HEK293 (cell line): ENCODE measurements around the gene COL5A3.
"Not testable (repeated sequence)": the region's sequence is repeated elsewhere in the genome, so short reads cannot be mapped to it uniquely, and the experiment has no call there.

ENCODE experiments used
- CTCF ChIA-PET: fragments of 350-600 bp; formaldehyde crosslinking; extraction: SDS; loops from one replicate; lab custom pipeline; 2021; ENCODE audit warnings: antibody characterized with exemption; lab: Yijun Ruan, JAX
- POLR2A ChIA-PET: fragments of 300-600 bp; formaldehyde crosslinking; extraction: SDS; loops from one replicate; lab custom pipeline; 2020; ENCODE audit warnings: antibody characterized with exemption, inconsistent platforms; lab: Yijun Ruan, JAX
- H3K27ac ChIP-seq: fragments of 200-500 bp; sonication (Bioruptor generic); 2 replicates; pipeline ENCODE4 v1.5.1; 2014; ENCODE audit warnings: low read depth, low read length, control low read depth, inconsistent platforms; ENCODE audit errors: extremely low read depth
- H3K36me3 ChIP-seq, 2 experiments: fragments of 200-500 bp in 1 of 2; sonication (Bioruptor generic) in 1 of 2; 1 replicate in 1 of 2; 2 replicates in 1 of 2; pipeline ENCODE4 v1.5.1; 2014 to 2017; ENCODE audit warnings: inconsistent platforms in 2 of 2, low read length in 2 of 2; ENCODE audit not compliant: control insufficient read depth in 2 of 2, insufficient read depth in 1 of 2
- H3K4me1 ChIP-seq: fragments of 200-500 bp; sonication (Bioruptor generic); 2 replicates; pipeline ENCODE4 v1.5.1; 2014; ENCODE audit warnings: mild to moderate bottlenecking, low read length, inconsistent platforms; ENCODE audit not compliant: control insufficient read depth, insufficient read depth
- H3K4me3 ChIP-seq: 2 replicates; pipeline ENCODE4 v1.5.1; 2011; ENCODE audit warnings: low read depth, mild to moderate bottlenecking, control low read depth, low read length, moderate library complexity
- H3K9me3 ChIP-seq: fragments of 200-500 bp; sonication (Bioruptor generic); 2 replicates; pipeline ENCODE4 v1.5.1; 2014; ENCODE audit warnings: low read depth, low read length, inconsistent platforms; ENCODE audit not compliant: control insufficient read depth, insufficient read depth
- EGR2 ChIP-seq: fragments of 450-650 bp; formaldehyde crosslinking; IDR thresholded peaks from 2 replicates; pipeline ENCODE4 v1.5.1; 2016; ENCODE audit warnings: low read depth, missing biosample characterization, missing genetic modification characterization
- ZEB2 ChIP-seq: fragments of 450-650 bp; formaldehyde crosslinking; IDR thresholded peaks from 2 replicates; pipeline ENCODE4 v1.5.1; 2016; ENCODE audit warnings: missing biosample characterization, missing genetic modification characterization
- ZFHX2 ChIP-seq: fragments of 450-650 bp; formaldehyde crosslinking; conservative IDR thresholded peaks from 2 replicates; pipeline ENCODE4 v1.5.1; 2016; ENCODE audit warnings: missing biosample characterization, missing genetic modification characterization
- ZIC2 ChIP-seq: fragments of 450-650 bp; formaldehyde crosslinking; IDR thresholded peaks from 2 replicates; pipeline ENCODE4 v1.5.1; 2016; ENCODE audit warnings: missing biosample characterization, missing genetic modification characterization
- ZNF184 ChIP-seq: fragments of 450-650 bp; IDR thresholded peaks from 2 replicates; pipeline ENCODE4 v1.5.1; 2018; ENCODE audit warnings: missing biosample characterization, mild to moderate bottlenecking, missing genetic modification characterization
- ZNF221 ChIP-seq: fragments of 450-650 bp; formaldehyde crosslinking; IDR thresholded peaks from 2 replicates; pipeline ENCODE4 v1.5.1; 2017; ENCODE audit warnings: missing biosample characterization, missing genetic modification characterization, borderline replicate concordance
- ZNF335 ChIP-seq: fragments of 450-650 bp; formaldehyde crosslinking; conservative IDR thresholded peaks from 2 replicates; pipeline ENCODE4 v1.5.1; 2016; ENCODE audit warnings: missing biosample characterization, missing genetic modification characterization
- ZNF366 ChIP-seq: fragments of 450-650 bp; formaldehyde crosslinking; conservative IDR thresholded peaks from 2 replicates; pipeline ENCODE4 v1.5.1; 2016; ENCODE audit warnings: missing biosample characterization, missing genetic modification characterization
- ZNF768 ChIP-seq: fragments of 450-650 bp; formaldehyde crosslinking; IDR thresholded peaks from 2 replicates; pipeline ENCODE4 v1.5.1; 2018; ENCODE audit warnings: missing biosample characterization, mild to moderate bottlenecking, missing genetic modification characterization
- TF ChIP-seq, protein P1 (sequence below): fragments of 450-650 bp; formaldehyde crosslinking; IDR thresholded peaks from 2 replicates; pipeline ENCODE4 v1.5.1; 2016; ENCODE audit warnings: missing biosample characterization, missing genetic modification characterization
- TF ChIP-seq, protein P2 (sequence below): fragments of 450-650 bp; formaldehyde crosslinking; IDR thresholded peaks from 2 replicates; pipeline ENCODE4 v1.5.1; 2017; ENCODE audit warnings: missing biosample characterization, missing genetic modification characterization
- TF ChIP-seq, protein P3 (sequence below): fragments of 450-650 bp; formaldehyde crosslinking; IDR thresholded peaks from 2 replicates; pipeline ENCODE4 v1.5.1; 2017; ENCODE audit warnings: missing biosample characterization, missing genetic modification characterization
- TF ChIP-seq, protein P4 (sequence below): fragments of 450-650 bp; formaldehyde crosslinking; IDR thresholded peaks from 2 replicates; pipeline ENCODE4 v1.5.1; 2016; ENCODE audit warnings: missing biosample characterization, missing genetic modification characterization
- TF ChIP-seq, protein P5 (sequence below): fragments of 450-650 bp; formaldehyde crosslinking; IDR thresholded peaks from 2 replicates; pipeline ENCODE4 v1.5.1; 2016; ENCODE audit warnings: missing biosample characterization, missing genetic modification characterization
- TF ChIP-seq, protein P6 (sequence below): fragments of 450-650 bp; formaldehyde crosslinking; IDR thresholded peaks from 2 replicates; pipeline ENCODE4 v1.5.1; 2016; ENCODE audit warnings: missing biosample characterization, missing genetic modification characterization
- TF ChIP-seq, protein P7 (sequence below): fragments of 450-650 bp; formaldehyde crosslinking; IDR thresholded peaks from 2 replicates; pipeline ENCODE4 v1.5.1; 2016; ENCODE audit warnings: missing biosample characterization, missing genetic modification characterization

The COL5A3 gene

DNA sequence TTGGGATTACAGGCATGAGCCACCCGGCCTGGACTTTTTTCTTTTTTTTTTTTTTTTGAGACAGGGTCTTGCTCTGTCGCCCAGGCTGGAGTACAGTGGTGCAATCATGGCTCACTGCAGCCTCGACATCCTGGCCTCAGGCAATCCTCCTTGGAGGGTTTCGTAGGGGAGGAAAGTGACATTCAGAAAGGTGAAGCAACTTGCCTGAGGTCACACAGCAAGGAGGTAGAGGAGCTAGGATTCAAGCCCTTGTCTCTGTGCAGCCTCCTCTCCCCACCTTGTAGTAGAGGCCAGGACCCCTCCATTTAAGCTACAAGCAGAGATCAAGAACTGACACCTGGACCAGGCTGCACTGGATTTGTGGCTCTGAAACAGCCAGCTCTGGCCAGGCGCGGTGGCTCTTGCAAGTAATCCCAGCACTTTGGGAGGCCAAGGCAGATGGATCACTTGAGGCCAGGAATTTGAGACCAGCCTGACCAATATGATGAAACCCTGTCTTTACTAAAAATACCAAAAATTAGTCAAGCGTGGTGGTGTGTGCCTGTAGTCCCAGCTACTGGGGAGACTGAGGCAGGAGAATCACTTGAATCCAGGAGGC, 63.7 kb downstream of the COL5A3 start:
- not testable (repeated sequence) for H3K36me3 ChIP-seq, H3K9me3 ChIP-seq, H3K4me3 ChIP-seq, H3K4me1 ChIP-seq, H3K27ac ChIP-seq
- POLR2A ChIA-PET: interaction anchor here (0.7 kb wide), 1 partner anchor 16 kb away, joined by 5 read pairs; no protein-coding TSS in a partner anchor
- CTCF ChIA-PET: interaction anchor here (0.7 to 1.3 kb wide), 4 partner anchors 14 to 475 kb away, joined by 3 to 5 read pairs (median 4); no protein-coding TSS in a partner anchor
- TF ChIP-seq ZNF768: peak; percentile 52; the same call in 1 of the 2 replicates

DNA sequence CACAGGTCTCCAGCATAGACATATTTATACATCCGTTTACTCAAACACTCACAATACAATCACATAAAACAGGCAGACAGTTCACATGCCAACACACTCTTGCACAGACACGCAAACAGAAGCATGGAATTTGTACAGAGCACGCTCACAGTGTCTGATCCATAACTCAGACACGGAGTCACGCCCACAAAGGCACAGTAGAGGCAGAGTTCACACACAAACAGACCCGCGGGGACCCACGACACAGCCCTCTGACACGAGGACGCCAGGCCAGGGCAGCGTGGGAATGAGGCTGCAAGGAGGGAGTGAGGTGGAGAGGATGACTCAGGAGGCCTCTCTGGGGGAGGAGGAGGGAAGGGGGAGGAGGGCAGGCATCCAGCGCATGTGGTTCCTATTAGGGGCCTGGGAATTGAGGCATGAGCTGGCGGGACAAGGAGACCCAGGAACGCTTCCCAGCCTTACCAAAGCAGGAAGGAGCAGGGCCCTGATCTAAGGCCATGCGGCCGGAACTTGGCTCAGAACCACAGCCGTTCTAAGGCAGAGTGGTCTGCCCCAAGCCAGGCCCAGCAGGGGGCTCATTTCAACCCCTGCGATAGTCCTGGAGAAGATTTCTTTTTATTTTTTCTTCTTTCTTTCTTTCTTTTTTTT, 64.9 kb downstream of the COL5A3 start:
- no peaks in the 10 kb centered on the region for H3K9me3 ChIP-seq
- CTCF ChIA-PET: interaction anchor here (1.3 to 2.0 kb wide), 2 partner anchors 15 to 55 kb away, joined by 3 to 10 read pairs; no protein-coding TSS in a partner anchor
- no peak overlapping the region for H3K4me3 ChIP-seq
- POLR2A ChIA-PET: no interaction called here
- H3K4me1 ChIP-seq: no peaks in the 10 kb centered on the region
- no peak overlapping the region for H3K27ac ChIP-seq
- no peaks in the 10 kb centered on the region for H3K36me3 ChIP-seq
- TF ChIP-seq ZNF221 (tag by site-specific recombination) (no peak), ZFHX2 (tag by site-specific recombination) (peak; percentile 83), ZNF184 (tag by site-specific recombination) (0 out of 2 replicates have a peak, but pooled peaks have one; percentile 31), ZNF366 (tag by site-specific recombination) (peak; percentile 38; the same call in 1 of the 2 replicates), ZNF335 (tag by site-specific recombination) (peak; percentile 84), ZIC2 (tag by site-specific recombination) (0 out of 2 replicates have a peak, but pooled peaks have one; percentile 7), EGR2 (tag by site-specific recombination) (peak; percentile 78), ZEB2 (tag by site-specific recombination) (0 out of 2 replicates have a peak, but pooled peaks have one; percentile 24)
- TF ChIP-seq, protein P1, sequence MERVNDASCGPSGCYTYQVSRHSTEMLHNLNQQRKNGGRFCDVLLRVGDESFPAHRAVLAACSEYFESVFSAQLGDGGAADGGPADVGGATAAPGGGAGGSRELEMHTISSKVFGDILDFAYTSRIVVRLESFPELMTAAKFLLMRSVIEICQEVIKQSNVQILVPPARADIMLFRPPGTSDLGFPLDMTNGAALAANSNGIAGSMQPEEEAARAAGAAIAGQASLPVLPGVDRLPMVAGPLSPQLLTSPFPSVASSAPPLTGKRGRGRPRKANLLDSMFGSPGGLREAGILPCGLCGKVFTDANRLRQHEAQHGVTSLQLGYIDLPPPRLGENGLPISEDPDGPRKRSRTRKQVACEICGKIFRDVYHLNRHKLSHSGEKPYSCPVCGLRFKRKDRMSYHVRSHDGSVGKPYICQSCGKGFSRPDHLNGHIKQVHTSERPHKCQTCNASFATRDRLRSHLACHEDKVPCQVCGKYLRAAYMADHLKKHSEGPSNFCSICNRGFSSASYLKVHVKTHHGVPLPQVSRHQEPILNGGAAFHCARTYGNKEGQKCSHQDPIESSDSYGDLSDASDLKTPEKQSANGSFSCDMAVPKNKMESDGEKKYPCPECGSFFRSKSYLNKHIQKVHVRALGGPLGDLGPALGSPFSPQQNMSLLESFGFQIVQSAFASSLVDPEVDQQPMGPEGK (tag by site-specific recombination): peak; percentile 46
- TF ChIP-seq, protein P2, sequence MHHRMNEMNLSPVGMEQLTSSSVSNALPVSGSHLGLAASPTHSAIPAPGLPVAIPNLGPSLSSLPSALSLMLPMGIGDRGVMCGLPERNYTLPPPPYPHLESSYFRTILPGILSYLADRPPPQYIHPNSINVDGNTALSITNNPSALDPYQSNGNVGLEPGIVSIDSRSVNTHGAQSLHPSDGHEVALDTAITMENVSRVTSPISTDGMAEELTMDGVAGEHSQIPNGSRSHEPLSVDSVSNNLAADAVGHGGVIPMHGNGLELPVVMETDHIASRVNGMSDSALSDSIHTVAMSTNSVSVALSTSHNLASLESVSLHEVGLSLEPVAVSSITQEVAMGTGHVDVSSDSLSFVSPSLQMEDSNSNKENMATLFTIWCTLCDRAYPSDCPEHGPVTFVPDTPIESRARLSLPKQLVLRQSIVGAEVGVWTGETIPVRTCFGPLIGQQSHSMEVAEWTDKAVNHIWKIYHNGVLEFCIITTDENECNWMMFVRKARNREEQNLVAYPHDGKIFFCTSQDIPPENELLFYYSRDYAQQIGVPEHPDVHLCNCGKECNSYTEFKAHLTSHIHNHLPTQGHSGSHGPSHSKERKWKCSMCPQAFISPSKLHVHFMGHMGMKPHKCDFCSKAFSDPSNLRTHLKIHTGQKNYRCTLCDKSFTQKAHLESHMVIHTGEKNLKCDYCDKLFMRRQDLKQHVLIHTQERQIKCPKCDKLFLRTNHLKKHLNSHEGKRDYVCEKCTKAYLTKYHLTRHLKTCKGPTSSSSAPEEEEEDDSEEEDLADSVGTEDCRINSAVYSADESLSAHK: no peak
- TF ChIP-seq, protein P3, sequence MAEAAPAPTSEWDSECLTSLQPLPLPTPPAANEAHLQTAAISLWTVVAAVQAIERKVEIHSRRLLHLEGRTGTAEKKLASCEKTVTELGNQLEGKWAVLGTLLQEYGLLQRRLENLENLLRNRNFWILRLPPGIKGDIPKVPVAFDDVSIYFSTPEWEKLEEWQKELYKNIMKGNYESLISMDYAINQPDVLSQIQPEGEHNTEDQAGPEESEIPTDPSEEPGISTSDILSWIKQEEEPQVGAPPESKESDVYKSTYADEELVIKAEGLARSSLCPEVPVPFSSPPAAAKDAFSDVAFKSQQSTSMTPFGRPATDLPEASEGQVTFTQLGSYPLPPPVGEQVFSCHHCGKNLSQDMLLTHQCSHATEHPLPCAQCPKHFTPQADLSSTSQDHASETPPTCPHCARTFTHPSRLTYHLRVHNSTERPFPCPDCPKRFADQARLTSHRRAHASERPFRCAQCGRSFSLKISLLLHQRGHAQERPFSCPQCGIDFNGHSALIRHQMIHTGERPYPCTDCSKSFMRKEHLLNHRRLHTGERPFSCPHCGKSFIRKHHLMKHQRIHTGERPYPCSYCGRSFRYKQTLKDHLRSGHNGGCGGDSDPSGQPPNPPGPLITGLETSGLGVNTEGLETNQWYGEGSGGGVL (tag by site-specific recombination): peak; percentile 90
- TF ChIP-seq, protein P4, sequence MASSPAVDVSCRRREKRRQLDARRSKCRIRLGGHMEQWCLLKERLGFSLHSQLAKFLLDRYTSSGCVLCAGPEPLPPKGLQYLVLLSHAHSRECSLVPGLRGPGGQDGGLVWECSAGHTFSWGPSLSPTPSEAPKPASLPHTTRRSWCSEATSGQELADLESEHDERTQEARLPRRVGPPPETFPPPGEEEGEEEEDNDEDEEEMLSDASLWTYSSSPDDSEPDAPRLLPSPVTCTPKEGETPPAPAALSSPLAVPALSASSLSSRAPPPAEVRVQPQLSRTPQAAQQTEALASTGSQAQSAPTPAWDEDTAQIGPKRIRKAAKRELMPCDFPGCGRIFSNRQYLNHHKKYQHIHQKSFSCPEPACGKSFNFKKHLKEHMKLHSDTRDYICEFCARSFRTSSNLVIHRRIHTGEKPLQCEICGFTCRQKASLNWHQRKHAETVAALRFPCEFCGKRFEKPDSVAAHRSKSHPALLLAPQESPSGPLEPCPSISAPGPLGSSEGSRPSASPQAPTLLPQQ (tag by site-specific recombination): 0 out of 2 replicates have a peak, but pooled peaks have one; percentile 25
- TF ChIP-seq, protein P5, sequence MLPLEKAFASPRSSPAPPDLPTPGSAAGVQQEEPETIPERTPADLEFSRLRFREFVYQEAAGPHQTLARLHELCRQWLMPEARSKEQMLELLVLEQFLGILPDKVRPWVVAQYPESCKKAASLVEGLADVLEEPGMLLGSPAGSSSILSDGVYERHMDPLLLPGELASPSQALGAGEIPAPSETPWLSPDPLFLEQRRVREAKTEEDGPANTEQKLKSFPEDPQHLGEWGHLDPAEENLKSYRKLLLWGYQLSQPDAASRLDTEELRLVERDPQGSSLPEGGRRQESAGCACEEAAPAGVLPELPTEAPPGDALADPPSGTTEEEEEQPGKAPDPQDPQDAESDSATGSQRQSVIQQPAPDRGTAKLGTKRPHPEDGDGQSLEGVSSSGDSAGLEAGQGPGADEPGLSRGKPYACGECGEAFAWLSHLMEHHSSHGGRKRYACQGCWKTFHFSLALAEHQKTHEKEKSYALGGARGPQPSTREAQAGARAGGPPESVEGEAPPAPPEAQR (tag by site-specific recombination): no peak
- TF ChIP-seq, protein P6, sequence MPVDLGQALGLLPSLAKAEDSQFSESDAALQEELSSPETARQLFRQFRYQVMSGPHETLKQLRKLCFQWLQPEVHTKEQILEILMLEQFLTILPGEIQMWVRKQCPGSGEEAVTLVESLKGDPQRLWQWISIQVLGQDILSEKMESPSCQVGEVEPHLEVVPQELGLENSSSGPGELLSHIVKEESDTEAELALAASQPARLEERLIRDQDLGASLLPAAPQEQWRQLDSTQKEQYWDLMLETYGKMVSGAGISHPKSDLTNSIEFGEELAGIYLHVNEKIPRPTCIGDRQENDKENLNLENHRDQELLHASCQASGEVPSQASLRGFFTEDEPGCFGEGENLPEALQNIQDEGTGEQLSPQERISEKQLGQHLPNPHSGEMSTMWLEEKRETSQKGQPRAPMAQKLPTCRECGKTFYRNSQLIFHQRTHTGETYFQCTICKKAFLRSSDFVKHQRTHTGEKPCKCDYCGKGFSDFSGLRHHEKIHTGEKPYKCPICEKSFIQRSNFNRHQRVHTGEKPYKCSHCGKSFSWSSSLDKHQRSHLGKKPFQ (tag by site-specific recombination): no peak
- TF ChIP-seq, protein P7, sequence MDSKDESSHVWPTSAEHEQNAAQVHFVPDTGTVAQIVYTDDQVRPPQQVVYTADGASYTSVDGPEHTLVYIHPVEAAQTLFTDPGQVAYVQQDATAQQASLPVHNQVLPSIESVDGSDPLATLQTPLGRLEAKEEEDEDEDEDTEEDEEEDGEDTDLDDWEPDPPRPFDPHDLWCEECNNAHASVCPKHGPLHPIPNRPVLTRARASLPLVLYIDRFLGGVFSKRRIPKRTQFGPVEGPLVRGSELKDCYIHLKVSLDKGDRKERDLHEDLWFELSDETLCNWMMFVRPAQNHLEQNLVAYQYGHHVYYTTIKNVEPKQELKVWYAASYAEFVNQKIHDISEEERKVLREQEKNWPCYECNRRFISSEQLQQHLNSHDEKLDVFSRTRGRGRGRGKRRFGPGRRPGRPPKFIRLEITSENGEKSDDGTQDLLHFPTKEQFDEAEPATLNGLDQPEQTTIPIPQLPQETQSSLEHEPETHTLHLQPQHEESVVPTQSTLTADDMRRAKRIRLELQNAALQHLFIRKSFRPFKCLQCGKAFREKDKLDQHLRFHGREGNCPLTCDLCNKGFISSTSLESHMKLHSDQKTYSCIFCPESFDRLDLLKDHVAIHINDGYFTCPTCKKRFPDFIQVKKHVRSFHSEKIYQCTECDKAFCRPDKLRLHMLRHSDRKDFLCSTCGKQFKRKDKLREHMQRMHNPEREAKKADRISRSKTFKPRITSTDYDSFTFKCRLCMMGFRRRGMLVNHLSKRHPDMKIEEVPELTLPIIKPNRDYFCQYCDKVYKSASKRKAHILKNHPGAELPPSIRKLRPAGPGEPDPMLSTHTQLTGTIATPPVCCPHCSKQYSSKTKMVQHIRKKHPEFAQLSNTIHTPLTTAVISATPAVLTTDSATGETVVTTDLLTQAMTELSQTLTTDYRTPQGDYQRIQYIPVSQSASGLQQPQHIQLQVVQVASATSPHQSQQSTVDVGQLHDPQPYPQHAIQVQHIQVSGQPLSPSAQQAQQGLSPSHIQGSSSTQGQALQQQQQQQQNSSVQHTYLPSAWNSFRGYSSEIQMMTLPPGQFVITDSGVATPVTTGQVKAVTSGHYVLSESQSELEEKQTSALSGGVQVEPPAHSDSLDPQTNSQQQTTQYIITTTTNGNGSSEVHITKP (tag by site-specific recombination): peak; percentile 85
